GM21576 (cell line): ENCODE data around the gene DDX24.
A peak's percentile ranks its signal among the peaks of the same experiment; 100 is the strongest.

Source experiments
- ATAC-seq: cut with Tn5 transposase; IDR thresholded peaks from one replicate; pipeline ENCODE4 v1.9.1; 2021; ENCODE audit warnings: mild to moderate bottlenecking, moderate library complexity; ENCODE audit not compliant: unreplicated experiment

The DDX24 gene

GRCh38 chr14:94036313-94037167 is 44.5 kb downstream of the DDX24 start:
- ATAC-seq = peak; percentile 90

GRCh38 chr14:94034886-94035285 is 46.1 kb downstream of the DDX24 start:
- no peak for ATAC-seq

GRCh38 chr14:94031883-94032279 is 49.1 kb downstream of the DDX24 start:
- no peak for ATAC-seq

- ATAC-seq = no peak
Observed at GRCh38 chr14:94031161-94031882, 49.7 kb downstream of the DDX24 start.

GRCh38 chr14:94030571-94030970 is 50.4 kb downstream of the DDX24 start:
- no peak for ATAC-seq

DNA sequence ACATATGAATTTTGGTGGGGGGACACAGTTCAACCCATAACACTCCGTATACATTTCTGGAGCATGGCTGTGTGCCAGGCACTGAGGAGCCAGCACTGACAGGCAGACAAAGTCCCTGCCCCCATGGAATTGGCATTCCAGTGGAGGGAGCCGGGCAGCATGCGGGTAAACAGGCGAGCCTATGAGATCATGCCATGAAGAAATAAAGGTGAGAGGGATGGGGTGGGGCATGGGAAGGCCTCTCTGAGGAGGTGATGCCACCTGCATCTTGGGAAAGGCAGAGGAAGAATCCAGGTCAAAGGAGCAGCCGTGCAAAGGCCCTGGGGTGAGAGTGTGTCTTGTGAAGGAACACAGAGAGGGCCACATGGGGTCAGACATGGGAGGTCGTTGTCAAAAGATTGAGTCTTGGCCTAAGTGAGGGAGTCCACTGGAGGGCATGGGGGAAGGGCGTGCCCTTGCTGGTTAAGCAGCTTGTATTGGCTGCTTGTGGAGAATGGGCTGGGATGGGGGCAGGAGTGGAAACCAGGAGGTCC is 51.3 kb downstream of the DDX24 start:
- ATAC-seq = no peak

DNA sequence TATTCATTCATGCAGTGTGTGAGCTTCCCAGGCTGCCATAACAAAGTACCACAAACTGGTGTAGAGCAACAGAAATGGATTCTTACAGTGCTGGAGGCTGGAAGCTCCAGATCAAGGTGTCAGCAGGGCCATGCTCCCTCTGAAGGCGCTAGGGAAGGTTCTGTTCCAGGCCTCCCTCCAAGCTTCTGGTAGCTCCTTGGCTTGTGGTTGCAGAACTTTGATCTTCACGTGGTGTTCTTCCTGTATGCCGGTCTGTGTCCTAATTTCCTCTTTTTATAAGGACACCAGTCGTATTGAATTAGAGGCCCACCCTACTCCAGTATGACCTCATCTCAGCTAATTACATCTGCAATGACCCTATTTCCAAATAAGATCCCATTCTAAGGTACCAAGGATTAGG is 51.7 kb downstream of the DDX24 start:
- ATAC-seq = no peak

DNA sequence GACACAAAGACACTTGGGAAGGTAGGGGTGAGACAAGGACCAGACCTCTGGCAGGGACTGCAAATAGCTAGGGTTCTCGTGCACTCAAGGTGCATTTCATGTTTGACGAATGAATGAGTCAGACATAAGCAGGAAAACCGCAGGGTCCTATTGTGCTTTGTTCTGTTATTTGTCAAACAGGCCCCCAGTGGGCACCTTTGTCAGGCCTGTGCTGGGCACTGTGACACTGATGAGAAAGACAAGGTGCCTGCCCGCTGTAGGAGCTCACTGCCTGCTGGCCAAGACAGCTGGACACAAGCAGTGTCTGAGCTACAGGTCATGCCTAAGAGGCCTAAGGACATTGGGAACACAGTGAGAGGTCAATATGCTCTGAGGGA is 52.6 kb downstream of the DDX24 start:
- no peak for ATAC-seq

DNA sequence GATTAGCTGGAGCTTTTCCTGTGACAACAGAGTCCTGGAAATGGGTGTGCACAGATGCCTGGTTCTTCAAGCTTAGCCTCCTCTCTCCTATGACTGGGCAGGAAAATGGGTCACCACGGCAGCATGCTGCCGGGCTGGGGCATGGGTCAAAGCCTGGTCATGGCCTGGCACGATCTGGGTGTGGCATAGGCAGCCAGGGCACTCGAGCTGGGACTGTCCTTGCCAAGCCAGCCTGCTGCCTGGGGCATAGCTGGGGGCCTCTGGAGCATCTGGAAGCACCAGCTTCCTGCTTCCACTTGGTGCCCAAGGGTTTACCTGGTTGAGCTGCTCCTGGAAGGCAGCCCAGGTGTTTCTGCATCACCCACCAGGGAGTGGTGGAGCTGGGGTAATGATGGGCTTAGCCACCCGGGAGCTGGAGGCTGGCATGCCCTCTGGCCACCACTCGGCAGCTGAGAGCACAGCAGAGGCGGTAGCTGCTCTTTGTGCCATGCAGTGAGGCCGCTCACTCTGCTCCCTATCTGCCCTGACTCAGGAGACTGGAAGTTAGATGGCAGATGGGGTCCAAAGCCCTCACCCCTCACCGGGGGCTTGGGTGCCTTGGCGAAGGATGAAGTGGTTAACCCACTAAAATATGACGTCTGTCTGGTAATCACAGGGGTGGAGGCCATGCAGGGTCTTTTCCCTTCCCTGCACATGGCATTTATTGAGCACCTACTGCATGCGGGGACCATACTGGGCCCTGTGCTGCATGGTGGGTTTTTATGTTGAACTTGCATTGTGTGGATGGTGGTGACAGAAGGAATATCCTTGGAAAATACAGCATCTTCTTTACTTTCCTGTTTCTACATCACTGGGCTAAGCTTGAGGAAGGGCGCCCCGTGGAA is 53.2 kb downstream of the DDX24 start:
- no peak for ATAC-seq

GRCh38 chr14:94026889-94027469 is 54.0 kb downstream of the DDX24 start:
- ATAC-seq = no peak

DNA sequence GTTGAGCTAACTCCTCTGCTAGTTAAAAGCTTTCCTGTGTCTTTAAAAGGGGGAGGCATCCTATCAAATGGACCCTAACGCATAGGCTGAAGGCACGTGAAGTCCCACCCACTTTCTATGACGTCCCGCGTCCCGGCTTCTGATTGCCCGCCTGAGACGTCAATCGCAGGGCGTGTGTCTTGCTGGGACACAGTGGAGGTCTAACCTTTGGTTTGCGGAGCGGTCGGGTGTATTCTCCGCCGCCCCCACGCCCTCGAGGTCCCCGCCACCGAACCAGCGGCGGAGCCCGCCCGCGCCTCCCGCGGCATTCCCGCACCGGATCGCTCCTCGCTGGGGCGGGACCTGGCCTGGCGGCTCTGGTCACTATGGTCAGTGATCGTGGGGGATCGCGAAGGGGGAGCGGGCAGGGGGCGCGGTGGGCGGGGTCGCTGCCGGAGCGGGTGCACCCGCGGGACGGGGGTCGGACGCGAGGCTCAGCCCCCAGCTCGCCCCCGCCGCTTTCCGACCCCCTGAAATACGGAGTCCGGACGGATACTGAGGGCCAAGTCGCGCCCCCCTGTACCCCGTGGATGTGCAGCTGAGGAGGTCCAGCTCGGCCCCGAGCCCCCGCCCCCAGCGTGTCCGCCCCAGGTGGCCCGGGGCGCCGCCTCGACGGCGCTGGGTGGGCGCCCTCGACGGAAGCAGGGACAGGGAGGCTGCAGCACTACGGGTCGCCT is 54.7 kb downstream of the DDX24 start, which contains the start of gene OTUB2:
Gene OTUB2 (plus strand): TSS at position 168 of the 716 bp plus-strand sequence. CDS start 198 bp downstream, at position 366.
- peak; percentile 99 for ATAC-seq

DNA sequence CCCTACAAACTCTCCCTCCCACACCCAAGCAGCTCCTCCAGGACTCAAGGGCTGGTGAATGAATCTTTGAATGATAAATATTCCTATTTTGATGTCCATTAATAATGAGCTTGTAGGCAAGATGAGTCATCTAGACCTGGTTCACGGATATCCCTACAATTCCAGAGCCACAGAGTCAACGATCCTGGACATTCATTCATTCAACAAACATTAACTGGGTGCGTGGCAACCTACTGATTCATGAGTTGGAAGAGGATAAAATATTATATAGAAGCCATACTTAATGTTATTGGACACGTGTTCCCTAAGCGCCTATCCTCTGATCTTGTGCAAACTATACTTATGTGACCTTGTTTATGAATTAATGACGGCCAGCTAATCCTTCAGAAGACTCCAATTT is 55.3 kb downstream of the DDX24 start:
- ATAC-seq = no peak

DNA sequence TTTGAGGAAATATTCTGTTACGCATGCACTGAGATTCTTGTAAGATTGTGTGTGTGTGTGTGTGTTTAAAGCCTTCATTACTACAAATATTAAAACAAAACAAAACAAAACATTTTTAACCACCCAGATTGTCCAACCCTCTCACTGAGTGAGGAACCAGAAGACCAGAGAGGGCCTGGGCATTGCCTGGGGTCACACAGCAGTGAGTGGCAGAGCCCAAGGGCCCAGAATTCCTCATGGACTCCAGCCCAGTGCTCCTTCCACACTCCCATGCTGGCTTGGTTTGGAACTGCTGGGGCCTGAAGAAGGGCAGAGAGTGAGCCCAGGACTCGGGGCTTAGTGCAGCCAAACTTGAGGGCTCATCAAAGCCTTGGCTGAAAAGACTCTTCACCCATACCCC is 56.5 kb downstream of the DDX24 start:
- ATAC-seq = no peak

DNA sequence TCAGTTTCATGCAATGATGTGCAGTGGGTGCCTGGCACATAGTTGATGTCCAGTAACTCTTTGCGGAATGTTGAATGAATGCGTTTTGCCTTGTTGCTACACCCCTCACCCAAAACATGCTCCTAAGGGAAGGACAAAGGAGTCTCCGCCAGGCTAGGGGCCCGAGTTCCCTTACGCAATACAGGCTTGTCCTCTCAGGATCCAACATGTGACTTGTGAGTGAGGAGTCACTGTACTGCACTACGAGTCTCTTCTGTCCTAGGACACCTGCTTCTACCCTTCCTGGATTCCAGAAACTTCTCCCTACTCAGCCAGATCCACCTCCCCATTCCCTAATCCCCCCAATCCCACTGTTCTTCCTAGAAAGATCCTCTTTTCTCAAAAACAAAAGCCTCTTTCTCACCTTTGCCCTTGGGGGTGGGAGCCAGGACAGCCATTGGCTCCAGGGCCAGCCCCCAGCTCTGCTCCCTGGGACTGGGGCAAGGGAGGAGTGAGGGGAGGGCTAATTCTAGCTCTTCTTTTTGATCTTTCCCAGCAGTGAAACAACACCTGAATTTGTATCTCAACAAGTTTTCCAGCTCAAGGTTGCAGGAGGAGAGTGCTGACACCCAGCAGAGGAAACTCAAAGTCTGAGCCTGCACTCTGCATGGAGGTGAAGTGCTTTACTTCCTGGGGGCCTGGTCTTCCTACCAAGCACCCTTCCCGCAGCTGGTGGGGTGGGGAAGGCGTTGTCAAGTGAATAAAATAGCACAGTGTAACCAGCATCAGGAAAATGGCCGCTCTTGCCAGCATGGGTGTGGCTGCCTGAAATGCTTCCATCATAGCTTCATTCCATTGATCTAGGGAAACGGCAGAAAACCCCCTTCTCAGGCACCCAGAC is 58.2 kb downstream of the DDX24 start:
- no peak for ATAC-seq

DNA sequence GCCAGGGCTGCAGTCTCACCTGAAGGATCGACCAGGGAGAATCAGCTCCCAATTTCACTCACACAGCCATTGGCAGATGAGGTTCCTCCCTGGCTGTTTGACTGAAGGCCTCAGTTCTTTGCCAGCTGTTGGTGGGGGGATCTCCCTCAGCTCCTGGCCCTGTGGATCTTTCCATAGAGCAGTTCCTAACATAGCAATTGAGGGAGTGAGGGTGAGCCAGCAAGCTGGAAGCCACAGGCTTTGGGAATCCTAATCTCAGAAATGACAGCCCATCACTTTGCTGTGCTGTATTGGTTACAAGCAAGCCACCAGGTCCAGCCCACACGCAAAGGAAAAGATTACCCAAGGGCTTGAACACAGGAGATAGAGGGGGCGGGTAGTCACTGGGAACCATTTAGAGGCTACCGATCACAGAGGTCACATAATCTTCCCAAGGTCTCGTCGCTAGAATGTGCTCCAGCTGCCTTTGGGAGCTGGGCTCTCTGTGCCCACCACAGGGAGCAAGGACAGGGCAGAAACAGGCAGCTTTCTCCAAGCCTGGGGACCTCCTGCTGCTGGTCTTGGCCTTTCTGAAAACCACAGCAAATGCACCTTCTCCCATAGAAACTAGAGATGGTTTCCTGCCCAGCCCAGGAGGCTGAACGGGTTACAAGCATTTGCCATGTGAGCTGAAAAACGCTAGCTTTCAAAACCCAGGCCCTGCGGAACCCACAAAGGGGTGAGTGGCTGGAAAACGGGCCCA is 59.4 kb downstream of the DDX24 start:
- ATAC-seq = no peak

DNA sequence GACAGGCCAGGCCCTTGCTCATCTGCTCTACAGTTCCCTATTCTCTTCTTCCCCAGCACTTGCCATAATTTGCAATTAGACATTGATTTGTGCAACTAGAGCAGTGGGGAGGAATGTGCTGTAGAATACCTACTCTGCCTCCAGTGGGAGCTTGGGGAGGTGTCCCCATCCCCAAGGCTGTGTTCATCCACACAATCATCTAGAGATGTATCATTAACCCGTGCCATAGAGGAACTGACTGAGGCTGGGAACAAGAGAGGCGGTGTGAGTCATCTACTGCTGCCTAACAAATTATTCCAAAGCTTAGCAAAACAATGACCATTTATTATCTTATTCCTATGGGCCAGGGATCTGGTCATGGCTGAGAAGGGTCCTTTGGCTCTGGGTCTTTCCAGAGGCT is 60.0 kb downstream of the DDX24 start:
- no peak for ATAC-seq

- ATAC-seq = no peak
Observed at GRCh38 chr14:94020267-94020666, 60.7 kb downstream of the DDX24 start.

DNA sequence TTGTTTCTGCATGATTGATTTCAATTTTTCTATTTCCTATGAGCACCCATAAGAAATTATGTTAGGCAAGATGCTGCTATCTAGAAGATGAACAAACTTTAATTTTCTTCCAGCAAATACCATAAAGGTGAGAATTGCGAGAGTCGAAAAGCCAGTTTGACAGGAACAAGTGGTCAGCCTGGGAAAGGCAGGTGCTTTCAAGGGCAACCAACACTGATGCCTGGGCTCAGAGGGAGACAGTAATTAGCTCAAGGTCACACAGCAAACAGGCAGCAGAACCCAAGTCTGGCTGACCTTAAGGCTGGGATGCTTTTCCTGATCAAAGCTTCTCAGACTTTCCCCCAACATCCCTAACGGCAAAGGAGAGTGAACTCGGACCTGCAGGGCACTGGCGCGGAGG is 61.7 kb downstream of the DDX24 start:
- no peak for ATAC-seq
